Measurements from ENCODE around the gene LPP.

The LPP gene

GRCh38 chr3:188229726-188230125 is 75.8 kb downstream of the LPP start:
- H3K4me1 Mint-ChIP-seq (ENCODE audit: low read depth): peaks cover 5% of the 10 kb centered on the region
- no peak overlapping the region for H3K27ac Mint-ChIP-seq
- no peaks in the 10 kb centered on the region for H3K27me3 Mint-ChIP-seq
- H3K4me3 Mint-ChIP-seq: no peak overlapping the region
- peaks cover 24% of the 10 kb centered on the region for H3K36me3 Mint-ChIP-seq
- H3K9me3 Mint-ChIP-seq (ENCODE audit: low read depth): no peaks in the 10 kb centered on the region

- Mint-ChIP-seq H3K27me3 (no peaks in the 10 kb centered on the region), H3K9me3 (ENCODE audit: low read depth) (no peaks in the 10 kb centered on the region), H3K27ac (no peak overlapping the region), H3K36me3 (peaks cover 29% of the 10 kb centered on the region), H3K4me1 (ENCODE audit: low read depth) (peaks cover 3% of the 10 kb centered on the region), H3K4me3 (no peak overlapping the region)
Observed at GRCh38 chr3:188230962-188231361, 77.0 kb downstream of the LPP start.

DNA sequence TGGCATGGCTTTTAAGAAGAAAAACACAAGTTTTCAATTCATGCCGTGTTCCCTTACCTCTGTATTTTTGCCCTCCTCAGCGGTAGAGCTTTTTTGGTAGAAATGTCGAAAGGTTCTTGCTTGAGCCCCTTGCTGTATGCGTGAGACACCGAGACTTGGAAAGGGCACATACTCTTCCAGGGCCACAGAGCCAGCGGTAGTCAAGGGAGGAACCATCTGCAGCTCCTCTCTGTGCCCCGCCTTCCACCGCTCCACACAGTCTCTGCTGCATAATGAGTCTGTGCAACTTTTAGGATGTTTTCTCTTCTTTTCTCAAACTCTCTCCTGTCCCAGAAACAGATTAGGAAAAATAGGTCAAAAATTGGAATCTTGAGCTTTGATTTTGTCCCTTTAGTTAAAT is 77.5 kb downstream of the LPP start:
- no peaks in the 10 kb centered on the region for H3K27me3 Mint-ChIP-seq
- no peak overlapping the region for H3K4me3 Mint-ChIP-seq
- H3K36me3 Mint-ChIP-seq: peaks cover 31% of the 10 kb centered on the region
- peaks cover 6% of the 10 kb centered on the region for H3K4me1 Mint-ChIP-seq (ENCODE audit: low read depth)
- no peaks in the 10 kb centered on the region for H3K9me3 Mint-ChIP-seq (ENCODE audit: low read depth)
- H3K27ac Mint-ChIP-seq: no peak overlapping the region

DNA sequence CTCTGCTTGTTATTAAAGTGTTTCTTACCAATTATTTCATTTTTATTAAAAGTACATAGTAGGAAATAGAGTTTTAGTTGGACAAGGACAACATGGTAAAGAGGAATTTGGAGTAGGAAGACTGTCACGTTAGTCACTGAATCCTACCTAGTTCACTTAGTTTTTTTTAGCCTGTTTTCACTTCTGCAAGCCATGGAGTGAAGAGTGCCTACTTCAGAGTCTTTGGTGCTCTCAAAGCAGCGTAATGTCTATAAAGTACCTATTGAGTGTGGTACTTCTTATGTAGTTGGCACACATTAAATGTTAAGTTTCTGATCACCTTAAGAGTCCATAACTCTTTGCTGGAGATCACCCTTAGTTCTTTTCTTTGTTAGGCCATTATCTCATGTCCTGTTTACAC is 78.7 kb downstream of the LPP start:
- Mint-ChIP-seq H3K9me3 (ENCODE audit: low read depth) (no peaks in the 10 kb centered on the region), H3K36me3 (peaks cover 29% of the 10 kb centered on the region), H3K27ac (no peak overlapping the region)

DNA sequence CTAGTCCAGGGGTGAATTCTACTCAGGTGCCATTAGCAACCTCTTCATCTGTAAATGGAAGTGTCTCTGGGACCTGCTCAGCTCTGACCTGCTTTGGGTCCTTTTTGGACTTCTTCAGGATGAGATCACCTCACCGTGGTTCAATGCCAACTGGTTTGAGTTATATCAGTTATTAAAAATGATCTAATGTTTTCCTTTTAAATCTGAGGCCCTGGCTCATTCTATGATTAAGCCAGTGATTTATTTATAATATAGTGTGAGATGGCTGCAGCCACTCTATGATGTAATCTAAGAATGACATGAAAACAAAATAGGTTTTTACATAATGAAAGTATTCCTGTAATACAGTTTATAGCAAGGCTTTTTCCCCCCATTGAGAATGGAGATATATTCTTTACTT is 79.4 kb downstream of the LPP start:
- no peak overlapping the region for H3K27ac Mint-ChIP-seq
- no peak overlapping the region for H3K4me3 Mint-ChIP-seq
- peaks cover 30% of the 10 kb centered on the region for H3K36me3 Mint-ChIP-seq
- no peaks in the 10 kb centered on the region for H3K27me3 Mint-ChIP-seq
- H3K4me1 Mint-ChIP-seq (ENCODE audit: low read depth): peaks cover 13% of the 10 kb centered on the region
- no peaks in the 10 kb centered on the region for H3K9me3 Mint-ChIP-seq (ENCODE audit: low read depth)

More for the DNA sequence above, 78.7 kb downstream of the LPP start:
- peaks cover 9% of the 10 kb centered on the region for H3K4me1 Mint-ChIP-seq (ENCODE audit: low read depth)
- no peaks in the 10 kb centered on the region for H3K27me3 Mint-ChIP-seq
- no peak overlapping the region for H3K4me3 Mint-ChIP-seq

DNA sequence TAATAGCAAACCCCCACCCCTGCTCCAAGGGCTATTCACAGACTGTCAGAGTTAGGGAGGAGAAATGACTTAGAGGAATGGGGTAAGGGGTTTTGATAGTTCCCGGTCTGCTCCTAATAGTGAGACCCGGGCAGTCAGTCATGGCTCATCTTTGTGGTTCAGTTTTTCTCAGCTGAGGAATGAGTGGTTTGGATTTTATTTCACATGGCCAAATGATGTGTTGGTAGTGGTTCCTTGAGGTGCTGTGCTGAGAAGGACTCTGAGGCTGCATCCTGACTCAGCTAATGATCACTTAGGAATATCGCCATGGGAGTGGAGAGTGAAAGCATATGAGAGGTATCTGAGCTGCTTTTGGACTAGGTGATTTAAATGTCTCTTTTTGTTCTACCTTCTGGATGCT is 80.2 kb downstream of the LPP start:
- H3K4me3 Mint-ChIP-seq: no peak overlapping the region
- no peaks in the 10 kb centered on the region for H3K27me3 Mint-ChIP-seq
- peaks cover 14% of the 10 kb centered on the region for H3K4me1 Mint-ChIP-seq (ENCODE audit: low read depth)
- H3K36me3 Mint-ChIP-seq: peaks cover 29% of the 10 kb centered on the region
- no peaks in the 10 kb centered on the region for H3K9me3 Mint-ChIP-seq (ENCODE audit: low read depth)
- no peak overlapping the region for H3K27ac Mint-ChIP-seq

DNA sequence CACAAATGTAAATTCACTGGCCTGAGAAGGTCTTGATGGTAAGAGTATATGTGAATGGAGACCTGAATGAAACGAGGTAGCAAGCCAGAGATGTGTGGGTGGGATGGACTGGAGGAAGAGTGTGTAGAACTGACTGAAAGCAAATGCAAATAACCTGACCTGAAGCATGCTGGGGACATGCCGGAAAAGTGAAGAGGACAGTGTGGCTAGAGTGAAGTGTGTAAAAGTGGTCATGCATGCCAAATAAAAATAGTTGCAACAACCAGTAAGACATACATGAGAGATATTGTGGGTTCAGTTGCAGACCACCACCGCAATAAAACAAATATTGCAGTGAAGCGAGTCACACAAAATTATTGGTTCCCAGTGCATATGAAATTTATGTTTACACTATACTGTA is 82.3 kb downstream of the LPP start:
- Mint-ChIP-seq H3K27ac (no peak overlapping the region), H3K9me3 (ENCODE audit: low read depth) (no peaks in the 10 kb centered on the region), H3K4me1 (ENCODE audit: low read depth) (peaks cover 14% of the 10 kb centered on the region), H3K27me3 (no peaks in the 10 kb centered on the region), H3K36me3 (peaks cover 30% of the 10 kb centered on the region), H3K4me3 (no peak overlapping the region)

- no peak overlapping the region for H3K27ac Mint-ChIP-seq
- H3K4me3 Mint-ChIP-seq: no peak overlapping the region
- peaks cover 22% of the 10 kb centered on the region for H3K36me3 Mint-ChIP-seq
- no peaks in the 10 kb centered on the region for H3K27me3 Mint-ChIP-seq
- H3K9me3 Mint-ChIP-seq (ENCODE audit: low read depth): no peaks in the 10 kb centered on the region
- H3K4me1 Mint-ChIP-seq (ENCODE audit: low read depth): peaks cover 22% of the 10 kb centered on the region
Observed at GRCh38 chr3:188239035-188239434, 85.1 kb downstream of the LPP start.

DNA sequence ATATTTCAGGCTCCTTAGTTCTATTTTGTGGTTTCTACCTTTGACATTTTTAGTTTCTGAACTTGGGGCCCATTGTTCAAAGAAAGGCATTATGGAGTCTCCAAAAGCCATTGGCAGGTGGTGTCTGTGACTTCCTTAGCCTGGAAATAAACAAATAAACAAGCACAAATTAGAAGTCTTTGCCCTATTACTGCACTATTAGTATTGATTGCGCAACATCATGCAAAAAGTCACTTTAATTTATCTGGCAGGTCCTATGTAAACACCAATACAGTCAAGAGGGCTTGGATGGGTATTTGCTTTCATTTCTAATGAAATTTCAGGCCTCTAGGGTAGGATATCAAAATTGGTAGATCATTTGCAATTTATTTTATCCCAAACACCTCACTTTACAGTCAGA is 85.6 kb downstream of the LPP start:
- no peak overlapping the region for H3K4me3 Mint-ChIP-seq
- H3K4me1 Mint-ChIP-seq (ENCODE audit: low read depth): peaks cover 22% of the 10 kb centered on the region
- H3K27ac Mint-ChIP-seq: no peak overlapping the region
- H3K27me3 Mint-ChIP-seq: no peaks in the 10 kb centered on the region
- H3K36me3 Mint-ChIP-seq: peaks cover 22% of the 10 kb centered on the region
- H3K9me3 Mint-ChIP-seq (ENCODE audit: low read depth): no peaks in the 10 kb centered on the region

DNA sequence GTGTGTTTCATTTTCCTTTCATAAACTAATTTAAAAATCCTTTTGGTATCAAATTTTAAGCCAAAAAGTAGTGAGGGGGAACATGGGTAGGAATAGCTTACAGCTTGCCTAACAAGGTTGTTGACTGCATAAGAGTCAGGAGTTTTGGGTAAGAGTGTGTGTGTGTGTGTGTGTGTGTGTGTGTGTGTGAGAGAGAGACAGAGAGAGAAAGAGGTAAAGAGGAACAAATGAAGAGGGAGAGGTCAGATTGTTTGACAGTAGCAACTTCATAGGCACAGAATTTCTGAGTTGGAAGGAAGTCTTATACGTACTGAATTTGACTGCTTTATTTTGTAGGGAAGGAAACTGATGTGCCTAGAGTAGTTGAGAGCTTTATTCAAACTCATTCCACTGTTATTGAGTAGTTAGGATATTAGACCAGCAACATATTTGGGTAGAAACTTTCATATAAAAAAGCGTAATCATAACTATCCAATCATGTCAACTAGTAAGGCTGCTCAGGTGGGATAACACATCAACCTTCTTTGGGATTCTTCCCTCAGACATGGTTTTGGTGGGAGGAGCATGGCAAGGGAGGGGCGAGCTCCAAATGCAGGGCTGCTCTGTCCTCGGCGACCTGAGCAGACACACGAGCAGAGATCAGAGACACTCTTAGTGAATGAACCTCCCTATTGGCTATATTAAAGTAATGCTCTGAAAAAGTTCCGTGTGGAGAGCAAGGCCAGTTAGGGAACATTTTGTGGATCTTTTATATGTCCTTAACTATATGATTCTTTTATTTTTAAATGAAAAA is 86.4 kb downstream of the LPP start:
- Mint-ChIP-seq H3K27me3 (no peaks in the 10 kb centered on the region), H3K27ac (no peak overlapping the region), H3K36me3 (peaks cover 16% of the 10 kb centered on the region), H3K4me1 (ENCODE audit: low read depth) (peaks cover 24% of the 10 kb centered on the region), H3K4me3 (no peak overlapping the region), H3K9me3 (ENCODE audit: low read depth) (no peaks in the 10 kb centered on the region)

GRCh38 chr3:188241072-188241471 is 87.1 kb downstream of the LPP start:
- no peaks in the 10 kb centered on the region for H3K9me3 Mint-ChIP-seq (ENCODE audit: low read depth)
- H3K36me3 Mint-ChIP-seq: peaks cover 16% of the 10 kb centered on the region
- H3K27me3 Mint-ChIP-seq: no peaks in the 10 kb centered on the region
- H3K4me3 Mint-ChIP-seq: no peak overlapping the region
- peaks cover 24% of the 10 kb centered on the region for H3K4me1 Mint-ChIP-seq (ENCODE audit: low read depth)
- H3K27ac Mint-ChIP-seq: no peak overlapping the region

- no peaks in the 10 kb centered on the region for H3K9me3 Mint-ChIP-seq (ENCODE audit: low read depth)
- no peak overlapping the region for H3K4me3 Mint-ChIP-seq
- H3K27ac Mint-ChIP-seq: no peak overlapping the region
- H3K27me3 Mint-ChIP-seq: no peaks in the 10 kb centered on the region
- peaks cover 21% of the 10 kb centered on the region for H3K4me1 Mint-ChIP-seq (ENCODE audit: low read depth)
- H3K36me3 Mint-ChIP-seq: peaks cover 17% of the 10 kb centered on the region
Observed at GRCh38 chr3:188241883-188242282, 87.9 kb downstream of the LPP start.

GRCh38 chr3:188242436-188243123 is 88.6 kb downstream of the LPP start:
- Mint-ChIP-seq H3K9me3 (ENCODE audit: low read depth) (no peaks in the 10 kb centered on the region), H3K36me3 (peaks cover 17% of the 10 kb centered on the region), H3K27ac (no peak overlapping the region), H3K27me3 (no peaks in the 10 kb centered on the region), H3K4me1 (ENCODE audit: low read depth) (peaks cover 18% of the 10 kb centered on the region), H3K4me3 (no peak overlapping the region)

DNA sequence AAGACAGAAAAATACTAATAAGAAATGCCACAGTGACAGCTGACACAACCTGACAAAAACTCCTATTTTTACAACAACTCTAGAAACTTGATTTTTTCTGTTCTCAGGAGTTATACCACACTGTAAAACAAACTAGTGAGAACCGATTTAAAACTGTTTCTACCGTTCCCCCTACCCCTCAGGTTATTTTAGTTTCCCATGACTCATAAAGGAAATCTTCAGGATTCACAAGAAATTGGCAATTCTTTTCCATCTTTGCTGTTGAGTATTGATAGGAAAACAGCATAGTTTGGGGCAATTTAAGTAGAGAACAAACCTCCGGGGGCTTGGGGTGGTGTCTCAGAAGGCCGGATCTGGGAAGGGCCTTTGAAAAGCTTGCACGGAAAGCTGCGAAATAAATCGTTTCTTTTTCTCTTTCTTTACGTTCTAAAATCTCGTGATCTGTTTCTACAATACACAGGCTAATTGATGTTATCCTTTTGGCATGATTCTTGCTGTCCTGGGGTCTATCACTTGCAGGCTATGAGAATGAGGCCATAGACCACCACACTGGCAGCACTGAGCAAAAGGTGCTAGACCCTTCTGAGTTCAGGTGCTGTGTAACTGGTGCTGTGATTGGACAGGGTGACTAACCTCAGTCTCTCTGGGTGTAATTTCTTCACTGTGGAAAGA is 89.3 kb downstream of the LPP start:
- no peaks in the 10 kb centered on the region for H3K27me3 Mint-ChIP-seq
- H3K27ac Mint-ChIP-seq: no peak overlapping the region
- peaks cover 15% of the 10 kb centered on the region for H3K4me1 Mint-ChIP-seq (ENCODE audit: low read depth)

GRCh38 chr3:188244395-188244861 is 90.5 kb downstream of the LPP start:
- Mint-ChIP-seq H3K36me3 (peaks cover 14% of the 10 kb centered on the region), H3K27ac (no peak overlapping the region), H3K27me3 (no peaks in the 10 kb centered on the region), H3K4me1 (ENCODE audit: low read depth) (peaks cover 13% of the 10 kb centered on the region), H3K4me3 (no peak overlapping the region), H3K9me3 (ENCODE audit: low read depth) (no peaks in the 10 kb centered on the region)

More for the DNA sequence above, 89.3 kb downstream of the LPP start:
- Mint-ChIP-seq H3K4me3 (no peak overlapping the region), H3K9me3 (ENCODE audit: low read depth) (no peaks in the 10 kb centered on the region), H3K36me3 (peaks cover 16% of the 10 kb centered on the region)
